ENCODE measurements around the gene PGS1. TPM values are rescaled to one million over a fixed set of nuclear protein-coding genes. Genes with fewer than 3 reads are reported as not detected.

PGS1 gene
- total RNA-seq, 2 experiments from 2014 or later = 59.6 to 61.3 TPM

- CTCF ChIA-PET (ENCODE audit: unreplicated experiment) = interaction anchor here (0.6 kb wide), 1 partner anchor 217 kb away, joined by 5 read pairs; no protein-coding TSS in a partner anchor
- BruUV-seq (replicated peaks) = no TSS peak
- Histone ChIP-seq H3K79me2 (ENCODE audit: insufficient read depth, low read depth, low read length) (peaks cover 40% of the 10 kb centered on the region), H3K4me3 (ENCODE audit: low read depth, low read length, poor library complexity, severe bottlenecking) (no peak overlapping the region), H3K36me3 (ENCODE audit: insufficient read depth, low read length) (peaks cover 46% of the 10 kb centered on the region), H3K27ac (ENCODE audit: low read depth, low read length, poor library complexity, severe bottlenecking) (no peak overlapping the region), H4K20me1 (ENCODE audit: insufficient read depth, low read length) (peaks cover 16% of the 10 kb centered on the region; the same call in 1 of the 2 replicates), H3K9me3 (ENCODE audit: low read length) (no peaks in the 10 kb centered on the region), H3K4me2 (ENCODE audit: low read length) (no peak overlapping the region), H3K4me1 (ENCODE audit: insufficient read depth, low read length, poor library complexity, severe bottlenecking) (peaks cover 30% of the 10 kb centered on the region), H3K9me2 (ENCODE audit: insufficient read depth, low read length) (no peaks in the 10 kb centered on the region), H2AFZ (ENCODE audit: low read length) (no peak overlapping the region)
- POLR2A ChIA-PET = interaction anchor here (1.0 kb wide), 1 partner anchor 10 kb away, joined by 4 read pairs; no protein-coding TSS in a partner anchor
- TF ChIP-seq CTCF (conservative IDR thresholded peaks at IDR 0.05; ENCODE audit: low read length) (no peak), EZH2phosphoT487 (IDR thresholded peaks at IDR 0.05; ENCODE audit: borderline replicate concordance, low read depth, low read length) (no peak)
- intact Hi-C loops (cut with micrococcal nuclease; ENCODE audit: unreplicated experiment) = no loop called here
- DNase-seq (ENCODE audit: low spot score) = no peak
Measured at GRCh38 chr17:78391051-78391431, 12.6 kb downstream of the PGS1 start.

GRCh38 chr17:78391843-78392242 is 13.4 kb downstream of the PGS1 start:
- no peak for TF ChIP-seq EZH2phosphoT487 (IDR thresholded peaks at IDR 0.05; ENCODE audit: borderline replicate concordance, low read depth, low read length)
- TF ChIP-seq CTCF (conservative IDR thresholded peaks at IDR 0.05; ENCODE audit: low read length) = no peak
- no TSS peak for BruUV-seq (replicated peaks)
- ChIA-PET POLR2A (interaction anchor here (1.0 kb wide), 1 partner anchor 10 kb away, joined by 4 read pairs; no protein-coding TSS in a partner anchor), CTCF (ENCODE audit: unreplicated experiment) (no interaction called here)
- no peak overlapping the region for H2AFZ ChIP-seq (ENCODE audit: low read length)
- H3K9me2 ChIP-seq (ENCODE audit: insufficient read depth, low read length) = no peaks in the 10 kb centered on the region
- peaks cover 54% of the 10 kb centered on the region for H3K36me3 ChIP-seq (ENCODE audit: insufficient read depth, low read length)
- H3K4me3 ChIP-seq (ENCODE audit: low read depth, low read length, poor library complexity, severe bottlenecking) = no peak overlapping the region
- peaks cover 22% of the 10 kb centered on the region for H3K4me1 ChIP-seq (ENCODE audit: insufficient read depth, low read length, poor library complexity, severe bottlenecking)
- H3K9me3 ChIP-seq (ENCODE audit: low read length) = no peaks in the 10 kb centered on the region
- no peak for DNase-seq (ENCODE audit: low spot score)
- H3K27ac ChIP-seq (ENCODE audit: low read depth, low read length, poor library complexity, severe bottlenecking) = no peak overlapping the region
- 0 out of 2 replicates have a peak, but pooled peaks cover 8% of the 10 kb centered on the region for H4K20me1 ChIP-seq (ENCODE audit: insufficient read depth, low read length)
- H3K79me2 ChIP-seq (ENCODE audit: insufficient read depth, low read depth, low read length) = peaks cover 32% of the 10 kb centered on the region
- H3K4me2 ChIP-seq (ENCODE audit: low read length) = no peak overlapping the region
- intact Hi-C loops (cut with micrococcal nuclease; ENCODE audit: unreplicated experiment) = no loop called here

- DNase-seq (ENCODE audit: low spot score) = no peak
- peaks cover 56% of the 10 kb centered on the region for H3K36me3 ChIP-seq (ENCODE audit: insufficient read depth, low read length)
- H3K4me3 ChIP-seq (ENCODE audit: low read depth, low read length, poor library complexity, severe bottlenecking) = no peak overlapping the region
- H3K27ac ChIP-seq (ENCODE audit: low read depth, low read length, poor library complexity, severe bottlenecking) = no peak overlapping the region
- peaks cover 28% of the 10 kb centered on the region for H3K79me2 ChIP-seq (ENCODE audit: insufficient read depth, low read depth, low read length)
- intact Hi-C loops (cut with micrococcal nuclease; ENCODE audit: unreplicated experiment) = no loop called here
- no peaks in the 10 kb centered on the region for H3K9me3 ChIP-seq (ENCODE audit: low read length)
- no TSS peak for BruUV-seq (replicated peaks)
- H4K20me1 ChIP-seq (ENCODE audit: insufficient read depth, low read length) = 0 out of 2 replicates have a peak, but pooled peaks cover 5% of the 10 kb centered on the region
- ChIA-PET CTCF (ENCODE audit: unreplicated experiment) (no interaction called here), POLR2A (no interaction called here)
- H2AFZ ChIP-seq (ENCODE audit: low read length) = no peak overlapping the region
- TF ChIP-seq CTCF (conservative IDR thresholded peaks at IDR 0.05; ENCODE audit: low read length) = no peak
- no peak for TF ChIP-seq EZH2phosphoT487 (IDR thresholded peaks at IDR 0.05; ENCODE audit: borderline replicate concordance, low read depth, low read length)
- H3K9me2 ChIP-seq (ENCODE audit: insufficient read depth, low read length) = no peaks in the 10 kb centered on the region
- H3K4me2 ChIP-seq (ENCODE audit: low read length) = no peak overlapping the region
- H3K4me1 ChIP-seq (ENCODE audit: insufficient read depth, low read length, poor library complexity, severe bottlenecking) = peaks cover 19% of the 10 kb centered on the region
Measured at GRCh38 chr17:78392295-78392694, 13.8 kb downstream of the PGS1 start.
